Measurements from ENCODE around the gene VWA8. TPM values are rescaled to one million over a fixed set of nuclear protein-coding genes. Genes with fewer than 3 reads are reported as not detected.

VWA8 gene
- total and polyA plus RNA-seq, 2 of the 8 experiments (the other 6 are each of a cell fraction or from before 2014, with no cell fraction given): 5.9 to 19.6 TPM

DNA sequence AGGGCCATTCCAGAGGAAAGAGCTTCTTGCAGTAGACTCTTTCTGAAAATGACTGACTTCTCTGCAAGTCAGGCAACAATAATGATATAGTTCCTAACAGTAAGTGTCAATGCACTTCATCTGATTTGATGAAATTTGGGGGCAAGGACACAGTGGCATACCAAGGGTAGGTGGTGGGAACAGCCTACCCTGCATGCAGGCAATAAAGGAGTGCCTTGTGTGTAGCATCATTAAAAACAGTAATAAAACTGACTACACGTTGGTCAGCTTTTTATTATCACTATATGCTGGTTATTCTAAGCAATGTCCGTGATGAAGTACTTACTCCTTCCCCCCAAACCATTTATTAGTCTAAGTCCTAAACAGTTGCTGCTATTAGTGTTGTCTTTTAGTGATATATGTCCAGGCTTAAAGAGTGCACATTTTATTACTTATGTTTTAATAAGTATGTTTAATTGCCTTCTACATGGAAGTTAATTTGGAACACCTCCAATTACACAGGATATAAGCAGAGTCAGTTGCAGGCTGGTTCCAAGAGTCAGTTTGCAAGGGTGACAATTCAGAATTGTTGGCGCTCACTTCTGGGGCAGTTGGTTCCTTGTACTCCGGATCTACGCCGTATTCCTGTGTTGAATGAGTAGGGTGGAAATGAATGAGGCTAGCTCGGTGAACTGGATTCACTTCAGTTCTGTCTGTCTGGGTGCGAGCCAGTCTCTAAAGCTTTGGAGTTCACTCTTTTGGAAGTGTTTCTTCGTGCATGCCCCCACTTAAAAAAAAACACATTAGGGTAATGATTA, 419.6 kb downstream of the VWA8 start:
- H2BK20ac ChIP-seq (ENCODE audit: low read length): no peak overlapping the region
- H3K4ac ChIP-seq (replicated peaks; ENCODE audit: insufficient read length, low read depth, low read length): no peak overlapping the region
- no peak overlapping the region for H2BK15ac ChIP-seq (ENCODE audit: low read length)
- no peak overlapping the region for H4K91ac ChIP-seq (replicated peaks; ENCODE audit: insufficient read length, low read length)
- no peak overlapping the region for H3K56ac ChIP-seq (replicated peaks; ENCODE audit: insufficient read length, low read depth, low read length)
- no peak overlapping the region for H3K27ac ChIP-seq (ENCODE audit: low read depth, low read length)
- H2BK5ac ChIP-seq (ENCODE audit: low read depth, low read length): no peak overlapping the region
- H3K79me2 ChIP-seq (ENCODE audit: control insufficient read depth in 1 of 2, insufficient read depth in 2 of 2, low read length in 2 of 2): no peaks in the 10 kb centered on the region
- H2BK120ac ChIP-seq (replicated peaks; ENCODE audit: low read depth, low read length): no peak overlapping the region
- DNase-seq (ENCODE audit: low read depth in 1 of 2, low spot score in 2 of 2): no peak
- 80% methylated on average over 9 of the region's 9 CpGs; no CpG with 5 or more reads in 1 of the 2 experiments for WGBS, 2 experiments (ENCODE audit: extremely low coverage in 1 of 2, insufficient coverage in 1 of 2, insufficient read length in 1 of 2, insufficient replicate concordance in 2 of 2, low coverage in 1 of 2, low lambda C conversion rate in 2 of 2, missing lambda C conversion rate in 1 of 2)
- POLR2A ChIA-PET (ENCODE audit: partially characterized antibody): no interaction called here
- H4K20me1 ChIP-seq (replicated peaks in 1 of 2; ENCODE audit: control insufficient read depth in 1 of 2, insufficient read depth in 2 of 2, low read length in 2 of 2): no peaks in the 10 kb centered on the region
- no peaks in the 10 kb centered on the region for H3K36me3 ChIP-seq (ENCODE audit: control insufficient read depth in 2 of 4, insufficient read depth in 4 of 4, low read length in 3 of 4)
- no peak overlapping the region for H3K9ac ChIP-seq (replicated peaks in 1 of 4; ENCODE audit: extremely low read depth in 1 of 4, low read depth in 3 of 4, low read length in 3 of 4)
- peaks cover 6 to 11% of the 10 kb centered on the region in 2 experiments; a peak in 3 of 4 replicates for H3K9me3 ChIP-seq (ENCODE audit: insufficient read depth in 2 of 2, low read depth in 1 of 2, low read length in 1 of 2)
- peaks cover 0 to 4% (median 0%) of the 10 kb centered on the region in 4 experiments; a peak in 1 of 7 replicates for H3K4me1 ChIP-seq (replicated peaks in 1 of 4; ENCODE audit: control insufficient read depth in 3 of 4, insufficient read depth in 4 of 4, low read length in 3 of 4)
- no peak for FAIRE-seq
- H2AFZ ChIP-seq (ENCODE audit: low read length): no peak overlapping the region
- H4K8ac ChIP-seq (ENCODE audit: extremely low read depth, insufficient read depth, low read length): no peak overlapping the region
- no peaks in the 10 kb centered on the region for H3K79me1 ChIP-seq (ENCODE audit: low read depth, low read length)
- no peak overlapping the region for H3K23ac ChIP-seq (ENCODE audit: insufficient read length)
- H2BK12ac ChIP-seq (ENCODE audit: low read depth, low read length): no peak overlapping the region
- TF ChIP-seq RNF2 (IDR thresholded peaks at IDR 0.05; ENCODE audit: borderline replicate concordance, low read depth, low read length, missing control alignments, poor library complexity, severe bottlenecking): no peak
- no peak for TF ChIP-seq SP4 (IDR thresholded peaks at IDR 0.05; ENCODE audit: low read length)
- TF ChIP-seq KDM1A (IDR thresholded peaks at IDR 0.05; ENCODE audit: borderline replicate concordance, low read length): no peak
- TF ChIP-seq CHD2 (IDR thresholded peaks at IDR 0.05; ENCODE audit: low read length): no peak
- TF ChIP-seq ASH2L (IDR thresholded peaks at IDR 0.05; ENCODE audit: low read length): no peak
- TF ChIP-seq MAFK (IDR thresholded peaks at IDR 0.05; ENCODE audit: low read depth, low read length): no peak
- no peak for TF ChIP-seq NANOG (IDR thresholded peaks at IDR 0.05; ENCODE audit: insufficient read depth, low read depth, low read length, poor library complexity, severe bottlenecking)
- H2AK5ac ChIP-seq (ENCODE audit: low read depth, low read length): 0 out of 2 replicates have a peak overlapping the region, but pooled peaks have one; percentile 17
- H3K18ac ChIP-seq (ENCODE audit: extremely low read depth, low read length): no peak overlapping the region
- no peak overlapping the region for H3K4me3 ChIP-seq (ENCODE audit: extremely low read depth in 1 of 4, insufficient read depth in 2 of 4, low read depth in 3 of 4, low read length in 4 of 4)
- no peak overlapping the region for H3K4me2 ChIP-seq (ENCODE audit: insufficient read depth in 1 of 2, low read depth in 2 of 2, low read length in 2 of 2)
- CTCF ChIA-PET (ENCODE audit: partially characterized antibody): no interaction called here
- H3K27me3 ChIP-seq (replicated peaks in 1 of 4; ENCODE audit: control insufficient read depth in 3 of 4, extremely low read depth in 1 of 4, insufficient read depth in 3 of 4, low read length in 3 of 4): no peaks in the 10 kb centered on the region; a peak in 1 of 7 replicates
- H3K14ac ChIP-seq (ENCODE audit: insufficient read length): no peak overlapping the region
- H3K23me2 ChIP-seq (ENCODE audit: low read depth, low read length): no peaks in the 10 kb centered on the region
- no peak overlapping the region for H4K5ac ChIP-seq (ENCODE audit: insufficient read length, low read depth, low read length)
